ENCODE measurements around the gene PIK3CD. TPM values are rescaled to one million over a fixed set of nuclear protein-coding genes. Genes with fewer than 3 reads are reported as not detected.

PIK3CD gene
- total and polyA plus RNA-seq, 10 of the 15 experiments (the other 5 are each of a cell fraction or from before 2014, with no cell fraction given), result 7.0 to 101 (median 51.1) TPM

DNA sequence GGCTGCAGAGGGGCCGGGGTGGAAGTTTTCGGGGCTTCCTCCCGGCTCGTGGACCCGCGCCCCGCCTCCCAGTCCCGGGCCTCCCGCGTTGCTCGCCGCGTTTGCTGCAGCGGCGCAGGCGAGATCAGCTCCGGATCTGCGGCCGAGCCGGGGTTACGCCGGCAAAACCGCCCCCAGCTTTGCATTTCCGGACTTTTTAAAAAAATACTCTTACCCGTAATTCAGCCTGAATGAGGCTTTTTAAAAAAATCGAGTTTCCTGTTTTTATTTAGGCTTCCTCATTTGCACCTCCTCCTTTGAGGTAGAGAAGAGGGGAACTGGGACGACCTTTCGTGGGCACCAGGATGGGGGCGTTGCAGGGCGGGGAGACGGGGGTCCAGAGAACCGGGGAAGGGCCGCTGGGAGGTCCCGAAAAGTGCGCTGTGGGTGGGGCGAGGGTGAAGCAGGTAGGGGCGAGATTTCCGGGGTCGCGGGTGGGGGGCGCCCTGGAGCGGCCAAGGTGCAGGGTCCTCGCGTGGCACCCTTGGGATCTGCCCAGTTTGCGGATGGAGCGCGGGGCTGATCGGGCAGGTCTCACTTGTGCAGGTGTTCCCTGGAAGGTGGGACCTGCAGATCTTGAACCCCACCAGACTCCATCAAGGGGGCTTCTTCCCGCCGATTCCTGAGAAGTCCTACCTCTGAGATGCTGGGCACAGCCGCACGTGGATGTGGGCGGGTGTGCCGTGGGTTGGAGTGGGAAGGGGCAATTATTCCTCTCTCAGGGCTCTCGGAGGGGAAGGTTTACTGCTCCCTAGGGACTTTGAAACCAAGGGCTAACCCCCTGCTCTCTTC lies 1.1 kb downstream of the PIK3CD start (continued):
- TF ChIP-seq CTCF (IDR thresholded peaks at IDR 0.05 in 2 of 3, conservative IDR thresholded peaks at IDR 0.05 in 1 of 3; ENCODE audit: control insufficient read depth in 2 of 3, extremely low read depth in 1 of 3, insufficient read depth in 1 of 3, low read depth in 3 of 3, low read length in 3 of 3), result peak in 2 of 3 experiments; percentile 26 to 37; a peak in 2 of 6 replicates
- peak; percentile 68 for TF ChIP-seq POLR2A (IDR thresholded peaks at IDR 0.05; ENCODE audit: low read depth, low read length)
- TF ChIP-seq ZBTB40 (IDR thresholded peaks at IDR 0.05; ENCODE audit: borderline replicate concordance), result peak; percentile 36; the same call in 1 of the 2 replicates
- TF ChIP-seq NFIC (IDR thresholded peaks at IDR 0.05; ENCODE audit: low read depth, low read length), result peak; percentile 51; the same call in 1 of the 2 replicates
- TF ChIP-seq EP300 (IDR thresholded peaks at IDR 0.05; ENCODE audit: borderline replicate concordance in 1 of 2, control insufficient read depth in 1 of 2, low read depth in 2 of 2, low read length in 2 of 2), result 0 out of 4 replicates have a peak, but pooled peaks of 1 of the 2 experiments have one; percentile 11
- TF ChIP-seq EGR1 (IDR thresholded peaks at IDR 0.05; ENCODE audit: borderline replicate concordance in 1 of 2, low read depth in 2 of 2, low read length in 2 of 2), result 0 out of 3 replicates have a peak, but pooled peaks of 1 of the 2 experiments have one; percentile 64
- TF ChIP-seq FOXM1 (IDR thresholded peaks at IDR 0.05; ENCODE audit: low read depth, low read length), result 0 out of 2 replicates have a peak, but pooled peaks have one; percentile 70
- peak; percentile 29 to 50; a peak in 2 of 4 replicates for TF ChIP-seq BHLHE40 (IDR thresholded peaks at IDR 0.05; ENCODE audit: borderline replicate concordance in 1 of 2, low read depth in 2 of 2, low read length in 1 of 2)
- TF ChIP-seq MTA3 (IDR thresholded peaks at IDR 0.05; ENCODE audit: borderline replicate concordance, low read length), result peak; percentile 21; the same call in 1 of the 2 replicates
- TF ChIP-seq MEF2B (IDR thresholded peaks at IDR 0.05; ENCODE audit: partially characterized antibody, poor library complexity, severe bottlenecking), result peak; percentile 86
- TF ChIP-seq CREB1 (IDR thresholded peaks at IDR 0.05; ENCODE audit: low read depth), result 0 out of 2 replicates have a peak, but pooled peaks have one; percentile 10
- peak; percentile 87; the same call in 1 of the 2 replicates for TF ChIP-seq ZSCAN29 (IDR thresholded peaks at IDR 0.05)
- TF ChIP-seq ETV6 (conservative IDR thresholded peaks at IDR 0.05 in 1 of 2, IDR thresholded peaks at IDR 0.05 in 1 of 2; ENCODE audit: borderline replicate concordance in 1 of 2, low read depth in 1 of 2), result no peak
- TF ChIP-seq RCOR1 (conservative IDR thresholded peaks at IDR 0.05; ENCODE audit: low read depth, low read length), result no peak
- peak; percentile 34; the same call in 1 of the 2 replicates for TF ChIP-seq TAF1 (IDR thresholded peaks at IDR 0.05; ENCODE audit: borderline replicate concordance, low read depth, low read length)
- TF ChIP-seq, protein P1, sequence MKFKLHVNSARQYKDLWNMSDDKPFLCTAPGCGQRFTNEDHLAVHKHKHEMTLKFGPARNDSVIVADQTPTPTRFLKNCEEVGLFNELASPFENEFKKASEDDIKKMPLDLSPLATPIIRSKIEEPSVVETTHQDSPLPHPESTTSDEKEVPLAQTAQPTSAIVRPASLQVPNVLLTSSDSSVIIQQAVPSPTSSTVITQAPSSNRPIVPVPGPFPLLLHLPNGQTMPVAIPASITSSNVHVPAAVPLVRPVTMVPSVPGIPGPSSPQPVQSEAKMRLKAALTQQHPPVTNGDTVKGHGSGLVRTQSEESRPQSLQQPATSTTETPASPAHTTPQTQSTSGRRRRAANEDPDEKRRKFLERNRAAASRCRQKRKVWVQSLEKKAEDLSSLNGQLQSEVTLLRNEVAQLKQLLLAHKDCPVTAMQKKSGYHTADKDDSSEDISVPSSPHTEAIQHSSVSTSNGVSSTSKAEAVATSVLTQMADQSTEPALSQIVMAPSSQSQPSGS (IDR thresholded peaks at IDR 0.05; ENCODE audit: low read length), result peak; percentile 11; the same call in 1 of the 2 replicates
- TF ChIP-seq SPI1 (IDR thresholded peaks at IDR 0.05; ENCODE audit: borderline replicate concordance, insufficient read depth, low read depth, low read length), result peak; percentile 82; the same call in 1 of the 2 replicates
- TF ChIP-seq GATAD2B (conservative IDR thresholded peaks at IDR 0.05; ENCODE audit: low read depth), result peak; percentile 54; the same call in 1 of the 2 replicates
- peak; percentile 92 for TF ChIP-seq ZNF384 (IDR thresholded peaks at IDR 0.05; ENCODE audit: borderline replicate concordance, low read depth, low read length)
